Activated T-helper 17 cell treated with anti-CD3 and anti-CD28 coated beads, Interleukin-2, amount 50 U/mL, for 72 hours (primary cell): ENCODE measurements around the gene TRAPPC2L. TPM values are rescaled to one million over a fixed set of nuclear protein-coding genes. Genes with fewer than 3 reads are reported as not detected.

ENCODE experiments used
- ATAC-seq: fragments of 150-1000 bp; cut with Tn5 transposase; replicated peaks from 2 replicates; pipeline ENCODE4 v1.10.0; 2021; ENCODE audit warnings: mild to moderate bottlenecking, moderate library complexity
- H3K27ac Mint-ChIP-seq: one replicate; pipeline ENCODE4 v1.8.0; 2022; ENCODE audit warnings: mixed read lengths
- H3K27me3 Mint-ChIP-seq: one replicate; pipeline ENCODE4 v1.8.0; 2022; ENCODE audit warnings: mixed read lengths
- H3K36me3 Mint-ChIP-seq: one replicate; pipeline ENCODE4 v1.8.0; 2022; ENCODE audit warnings: low read depth, mild to moderate bottlenecking, mixed read lengths
- H3K4me1 Mint-ChIP-seq: one replicate; pipeline ENCODE4 v1.8.0; 2022; ENCODE audit warnings: mixed read lengths
- H3K4me3 Mint-ChIP-seq: one replicate; pipeline ENCODE4 v1.8.0; 2022; ENCODE audit warnings: mild to moderate bottlenecking, mixed read lengths
- H3K9me3 Mint-ChIP-seq: one replicate; pipeline ENCODE4 v1.8.0; 2022; ENCODE audit warnings: mixed read lengths
- total RNA-seq, 2 donors: library from RNA; stranded (reverse); gene quantifications; one replicate each; pipeline ENCODE4 v1.2.3, GENCODE V29; 2022

Gene TRAPPC2L
- total RNA-seq, 2 donors from 2014 or later = 51.1 to 73.9 TPM

GRCh38 chr16:88840600-88841215 is 16.2 kb upstream of the TRAPPC2L start:
- no peaks in the 10 kb centered on the region for H3K9me3 Mint-ChIP-seq
- no peaks in the 10 kb centered on the region for H3K4me1 Mint-ChIP-seq
- H3K4me3 Mint-ChIP-seq = no peak overlapping the region
- no peak for ATAC-seq
- H3K36me3 Mint-ChIP-seq = peaks cover 10% of the 10 kb centered on the region
- no peak overlapping the region for H3K27ac Mint-ChIP-seq
- H3K27me3 Mint-ChIP-seq = no peaks in the 10 kb centered on the region

- no peaks in the 10 kb centered on the region for H3K4me1 Mint-ChIP-seq
Measured at GRCh38 chr16:88841521-88842307, 15.2 kb upstream of the TRAPPC2L start.

DNA sequence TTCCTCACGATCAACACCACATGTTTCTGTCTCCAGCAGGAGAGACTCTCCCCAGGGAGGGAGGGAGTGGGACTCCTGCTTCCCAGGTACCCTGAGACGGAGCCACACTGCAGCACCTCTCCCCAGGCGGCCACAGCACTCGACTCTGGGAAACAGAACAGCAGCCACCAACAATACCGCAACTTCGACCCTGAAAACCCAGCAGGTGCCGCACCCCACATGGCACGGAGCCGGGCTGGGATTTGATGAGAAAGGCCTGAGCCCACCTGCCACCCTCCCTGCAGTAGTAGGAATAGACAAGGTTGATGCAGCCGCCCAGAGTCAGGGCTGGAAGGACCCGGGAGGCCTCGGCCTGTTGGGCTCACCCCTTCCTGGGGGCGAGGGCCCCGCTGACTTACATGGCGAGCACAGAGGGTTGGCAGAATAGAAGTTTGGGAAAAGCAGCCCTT is 14.6 kb upstream of the TRAPPC2L start:
- H3K27ac Mint-ChIP-seq = no peak overlapping the region
- no peaks in the 10 kb centered on the region for H3K9me3 Mint-ChIP-seq
- H3K36me3 Mint-ChIP-seq = peaks cover 10% of the 10 kb centered on the region
- ATAC-seq = no peak
- H3K4me1 Mint-ChIP-seq = no peaks in the 10 kb centered on the region
- H3K27me3 Mint-ChIP-seq = no peaks in the 10 kb centered on the region
- no peak overlapping the region for H3K4me3 Mint-ChIP-seq

More at GRCh38 chr16:88841521-88842307, 15.2 kb upstream of the TRAPPC2L start:
- Mint-ChIP-seq H3K36me3 (peaks cover 10% of the 10 kb centered on the region), H3K27ac (no peak overlapping the region), H3K4me3 (no peak overlapping the region), H3K9me3 (no peaks in the 10 kb centered on the region), H3K27me3 (no peaks in the 10 kb centered on the region)
- no peak for ATAC-seq

GRCh38 chr16:88842806-88843205 is 14.1 kb upstream of the TRAPPC2L start:
- no peaks in the 10 kb centered on the region for H3K27me3 Mint-ChIP-seq
- H3K4me3 Mint-ChIP-seq = no peak overlapping the region
- H3K4me1 Mint-ChIP-seq = no peaks in the 10 kb centered on the region
- no peak overlapping the region for H3K27ac Mint-ChIP-seq
- H3K9me3 Mint-ChIP-seq = no peaks in the 10 kb centered on the region
- ATAC-seq = no peak
- H3K36me3 Mint-ChIP-seq = peaks cover 10% of the 10 kb centered on the region

- ATAC-seq = no peak
- Mint-ChIP-seq H3K27me3 (no peaks in the 10 kb centered on the region), H3K36me3 (peaks cover 10% of the 10 kb centered on the region), H3K9me3 (no peaks in the 10 kb centered on the region), H3K27ac (no peak overlapping the region), H3K4me1 (no peaks in the 10 kb centered on the region), H3K4me3 (no peak overlapping the region)
Measured at GRCh38 chr16:88843256-88843655, 13.7 kb upstream of the TRAPPC2L start.

- peaks cover 10% of the 10 kb centered on the region for H3K36me3 Mint-ChIP-seq
- H3K4me3 Mint-ChIP-seq = no peak overlapping the region
- H3K27ac Mint-ChIP-seq = no peak overlapping the region
- no peak for ATAC-seq
- H3K4me1 Mint-ChIP-seq = no peaks in the 10 kb centered on the region
- H3K9me3 Mint-ChIP-seq = no peaks in the 10 kb centered on the region
- H3K27me3 Mint-ChIP-seq = no peaks in the 10 kb centered on the region
Measured at GRCh38 chr16:88844419-88845036, 12.4 kb upstream of the TRAPPC2L start.

- Mint-ChIP-seq H3K4me1 (no peaks in the 10 kb centered on the region), H3K27ac (no peak overlapping the region), H3K27me3 (no peaks in the 10 kb centered on the region), H3K36me3 (no peaks in the 10 kb centered on the region), H3K4me3 (no peak overlapping the region), H3K9me3 (no peaks in the 10 kb centered on the region)
- no peak for ATAC-seq
Measured at GRCh38 chr16:88846088-88846487, 10.8 kb upstream of the TRAPPC2L start.

GRCh38 chr16:88847654-88848053 is 9.3 kb upstream of the TRAPPC2L start:
- Mint-ChIP-seq H3K36me3 (no peaks in the 10 kb centered on the region), H3K9me3 (no peaks in the 10 kb centered on the region), H3K4me3 (no peak overlapping the region), H3K27me3 (no peaks in the 10 kb centered on the region), H3K27ac (no peak overlapping the region), H3K4me1 (no peaks in the 10 kb centered on the region)
- no peak for ATAC-seq

DNA sequence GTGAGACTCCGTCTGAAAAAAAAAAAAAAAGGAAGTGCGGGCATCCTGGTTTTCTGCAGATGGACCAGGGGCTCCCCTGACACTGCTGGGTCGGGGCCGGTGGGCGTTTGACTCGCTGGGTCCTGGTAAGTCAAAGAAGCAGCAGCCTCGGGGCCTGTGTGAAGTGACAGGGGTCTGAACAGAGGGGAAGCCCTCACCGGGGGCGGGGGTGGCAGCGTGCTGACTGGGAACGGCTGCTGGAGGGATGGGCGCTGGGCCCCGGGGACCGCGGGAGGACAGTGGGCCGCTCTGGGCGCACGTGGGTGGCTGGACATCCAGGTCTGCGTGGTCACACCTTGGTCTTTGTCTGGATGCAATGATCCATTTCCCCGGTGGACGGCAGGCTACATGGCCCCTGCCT is 8.4 kb upstream of the TRAPPC2L start:
- Mint-ChIP-seq H3K4me1 (no peaks in the 10 kb centered on the region), H3K9me3 (no peaks in the 10 kb centered on the region), H3K27me3 (no peaks in the 10 kb centered on the region), H3K36me3 (no peaks in the 10 kb centered on the region), H3K27ac (no peak overlapping the region), H3K4me3 (no peak overlapping the region)
- no peak for ATAC-seq

DNA sequence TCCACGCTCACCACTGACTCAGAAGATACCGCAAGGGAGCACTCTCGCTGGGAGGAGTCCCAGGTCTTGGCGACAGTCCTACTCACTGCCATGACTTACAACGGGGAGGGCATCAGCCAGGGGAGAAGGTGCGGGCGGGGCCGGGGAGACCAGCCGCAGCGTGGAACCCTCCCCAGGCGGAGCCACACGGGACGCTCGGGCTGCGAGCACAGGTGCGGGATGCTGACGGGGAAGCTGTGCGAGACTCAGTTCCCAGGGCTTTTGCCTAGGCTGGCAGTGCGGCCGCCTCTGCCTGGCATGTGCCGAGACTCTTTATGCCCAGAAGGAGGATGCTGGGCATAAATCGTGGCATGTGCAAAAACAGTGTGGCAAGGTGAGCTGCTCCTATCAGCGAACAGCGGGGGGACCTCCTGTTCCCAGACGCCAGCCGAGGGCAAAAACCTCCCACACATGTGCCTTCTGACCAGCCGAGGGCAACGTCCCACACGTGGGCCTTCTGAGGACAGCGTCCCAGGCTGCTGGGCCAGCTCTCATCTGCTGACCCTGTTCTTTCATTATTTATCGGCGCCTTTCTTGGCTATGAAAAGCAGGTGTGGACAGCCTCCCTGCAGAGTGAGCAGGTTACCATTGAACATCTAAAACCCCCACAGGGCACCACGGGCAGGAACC is 6.3 kb upstream of the TRAPPC2L start:
- H3K9me3 Mint-ChIP-seq = no peaks in the 10 kb centered on the region
- no peak overlapping the region for H3K27ac Mint-ChIP-seq
- H3K4me1 Mint-ChIP-seq = peaks cover 9% of the 10 kb centered on the region
- H3K36me3 Mint-ChIP-seq = no peaks in the 10 kb centered on the region
- no peaks in the 10 kb centered on the region for H3K27me3 Mint-ChIP-seq
- no peak for ATAC-seq
- H3K4me3 Mint-ChIP-seq = no peak overlapping the region

DNA sequence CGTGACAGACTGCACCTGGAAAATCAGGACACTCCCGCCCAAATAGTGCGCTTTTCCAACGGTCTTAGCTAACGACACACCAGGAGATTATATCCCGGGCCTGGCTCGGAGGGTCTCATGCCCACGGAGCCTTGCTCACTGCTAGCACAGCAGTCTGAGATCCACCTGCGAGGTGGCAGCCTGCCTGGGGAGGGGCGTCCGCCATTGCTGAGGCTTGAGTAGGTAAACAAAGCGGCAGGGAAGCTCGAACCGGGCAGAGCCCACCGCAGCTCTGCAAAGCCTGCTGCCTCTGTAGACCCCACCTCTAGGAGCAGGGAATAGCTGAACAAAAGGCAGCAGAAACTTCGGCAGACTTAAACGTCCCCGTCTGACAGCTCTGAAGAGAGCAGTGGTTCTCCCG is 5.3 kb upstream of the TRAPPC2L start:
- no peaks in the 10 kb centered on the region for H3K36me3 Mint-ChIP-seq
- H3K27me3 Mint-ChIP-seq = no peaks in the 10 kb centered on the region
- no peak overlapping the region for H3K27ac Mint-ChIP-seq
- no peak overlapping the region for H3K4me3 Mint-ChIP-seq
- peaks cover 9% of the 10 kb centered on the region for H3K4me1 Mint-ChIP-seq
- no peak for ATAC-seq
- no peaks in the 10 kb centered on the region for H3K9me3 Mint-ChIP-seq

DNA sequence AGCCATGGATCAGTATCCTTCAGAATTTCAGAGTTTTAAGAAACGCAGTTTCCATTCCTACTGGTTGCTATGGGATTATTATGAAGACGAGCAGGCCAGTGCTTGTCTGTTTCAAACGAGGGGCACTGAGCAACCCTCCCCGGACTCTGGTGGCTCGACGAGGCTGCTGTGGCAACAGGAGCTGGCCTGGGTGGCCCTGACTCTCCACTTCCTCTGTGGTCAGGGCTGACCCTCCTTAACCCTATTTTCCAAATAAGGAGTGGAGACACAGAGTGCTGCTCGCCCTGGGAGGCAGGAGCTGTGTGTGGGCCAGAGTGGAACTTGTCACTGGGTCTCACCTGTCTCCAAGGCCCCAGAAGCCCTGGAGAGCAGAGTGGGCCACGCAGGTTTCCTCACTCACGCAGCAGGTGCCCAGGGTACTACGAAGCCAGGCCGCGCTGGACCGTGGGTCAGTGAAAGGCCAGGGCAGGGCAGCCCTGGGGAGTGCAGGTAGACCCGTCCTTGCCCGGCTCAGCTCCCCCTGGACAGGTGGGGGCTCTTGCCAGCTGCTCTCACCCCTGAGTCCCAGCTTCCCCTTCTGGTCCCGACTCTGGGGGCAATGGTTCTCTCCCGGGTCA is 3.5 kb upstream of the TRAPPC2L start:
- peaks cover 11% of the 10 kb centered on the region for H3K36me3 Mint-ChIP-seq
- H3K4me3 Mint-ChIP-seq = no peak overlapping the region
- H3K27ac Mint-ChIP-seq = no peak overlapping the region
- H3K4me1 Mint-ChIP-seq = peaks cover 14% of the 10 kb centered on the region
- H3K9me3 Mint-ChIP-seq = no peaks in the 10 kb centered on the region
- no peaks in the 10 kb centered on the region for H3K27me3 Mint-ChIP-seq
- no peak for ATAC-seq

DNA sequence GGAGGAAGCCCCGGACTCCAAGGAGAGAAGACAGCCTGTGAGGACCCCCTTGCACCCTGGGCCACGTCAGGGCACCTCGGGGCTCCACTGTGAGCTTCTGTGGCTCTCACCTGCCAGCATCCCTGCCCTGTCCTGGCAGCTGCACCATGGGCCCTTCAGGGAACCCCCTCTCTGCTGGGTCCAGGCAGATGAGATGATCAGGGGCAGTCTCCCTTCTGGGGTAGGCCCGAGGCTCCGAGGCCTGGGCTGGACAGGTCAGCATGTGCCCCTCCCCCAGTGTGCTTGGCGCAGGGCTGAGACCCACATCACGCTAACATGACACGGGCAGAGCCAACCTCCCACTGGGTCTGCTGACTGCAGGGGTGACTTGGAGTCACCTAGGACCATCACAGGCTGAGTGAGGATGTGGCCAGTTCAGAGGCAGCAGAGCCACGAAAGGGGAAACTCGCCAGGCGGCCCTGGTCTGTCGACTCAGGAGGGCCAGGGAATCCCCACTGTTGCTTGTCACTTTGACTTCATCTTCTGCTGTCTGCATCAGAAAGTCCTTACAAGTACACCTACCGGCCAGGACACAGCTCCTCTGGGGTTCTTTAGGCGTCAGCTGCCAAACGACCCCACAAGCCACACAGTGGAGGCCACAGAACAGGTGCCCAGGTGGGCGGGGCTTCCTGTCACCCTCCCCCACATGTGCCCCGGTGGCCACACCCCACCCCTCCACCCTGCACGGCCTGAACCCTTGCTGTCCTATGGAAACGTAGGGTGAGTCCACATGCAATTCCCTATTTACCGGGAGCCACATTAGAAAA is 2.4 kb upstream of the TRAPPC2L start:
- no peaks in the 10 kb centered on the region for H3K9me3 Mint-ChIP-seq
- no peaks in the 10 kb centered on the region for H3K27me3 Mint-ChIP-seq
- peaks cover 14% of the 10 kb centered on the region for H3K4me1 Mint-ChIP-seq
- ATAC-seq = peak; percentile 51
- H3K4me3 Mint-ChIP-seq = peak overlapping the region; percentile 61
- peak overlapping the region; percentile 78 for H3K27ac Mint-ChIP-seq
- peaks cover 20% of the 10 kb centered on the region for H3K36me3 Mint-ChIP-seq
